HG03280 (cell line): ENCODE measurements around the gene ENC1.
A peak's percentile ranks its signal among the peaks of the same experiment; 100 is the strongest.

Experiments used
- ATAC-seq: cut with Tn5 transposase; IDR thresholded peaks from one replicate; pipeline ENCODE4 v1.9.1; 2021; ENCODE audit warnings: mild to moderate bottlenecking, moderate library complexity; ENCODE audit not compliant: unreplicated experiment

The ENC1 gene

DNA sequence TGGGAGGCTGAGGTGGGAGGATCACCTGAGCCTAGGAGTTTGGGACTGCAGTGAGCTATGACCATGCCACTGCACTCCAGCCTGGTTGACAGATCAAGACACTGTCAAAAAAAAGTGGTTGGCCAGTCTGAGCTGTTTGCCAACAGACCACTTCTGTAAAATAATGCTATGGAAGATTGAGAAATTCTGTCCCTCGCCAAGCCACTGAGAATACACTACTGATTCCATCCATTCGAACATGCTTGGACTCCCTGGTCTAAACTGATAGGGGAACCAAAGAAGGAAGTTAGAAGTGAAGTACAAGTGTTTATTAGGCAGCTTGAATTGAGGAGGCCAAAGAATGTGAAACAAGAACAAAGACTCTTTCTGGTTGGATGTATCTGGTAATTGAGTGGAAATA, 27.2 kb downstream of the ENC1 start:
- no peak for ATAC-seq

DNA sequence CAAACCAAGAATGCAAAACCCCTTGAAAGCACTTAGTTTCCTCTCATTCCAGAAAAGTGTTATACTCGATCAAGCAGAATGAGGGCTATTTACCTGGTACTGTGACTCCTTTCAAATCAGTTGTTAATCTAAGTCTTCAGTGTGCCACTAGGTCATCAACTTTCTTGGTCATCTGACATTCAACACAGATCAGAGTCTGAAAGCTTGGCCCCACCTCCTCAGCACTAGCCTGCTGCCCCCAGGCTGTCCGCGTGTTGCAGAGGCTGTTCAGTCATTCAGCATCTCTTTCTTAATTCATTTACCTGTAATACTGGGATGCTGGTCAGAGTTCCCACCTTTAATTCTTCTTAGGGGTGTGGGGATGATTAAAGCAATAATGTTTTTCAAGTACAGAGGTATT, 28.5 kb downstream of the ENC1 start:
- ATAC-seq: no peak

DNA sequence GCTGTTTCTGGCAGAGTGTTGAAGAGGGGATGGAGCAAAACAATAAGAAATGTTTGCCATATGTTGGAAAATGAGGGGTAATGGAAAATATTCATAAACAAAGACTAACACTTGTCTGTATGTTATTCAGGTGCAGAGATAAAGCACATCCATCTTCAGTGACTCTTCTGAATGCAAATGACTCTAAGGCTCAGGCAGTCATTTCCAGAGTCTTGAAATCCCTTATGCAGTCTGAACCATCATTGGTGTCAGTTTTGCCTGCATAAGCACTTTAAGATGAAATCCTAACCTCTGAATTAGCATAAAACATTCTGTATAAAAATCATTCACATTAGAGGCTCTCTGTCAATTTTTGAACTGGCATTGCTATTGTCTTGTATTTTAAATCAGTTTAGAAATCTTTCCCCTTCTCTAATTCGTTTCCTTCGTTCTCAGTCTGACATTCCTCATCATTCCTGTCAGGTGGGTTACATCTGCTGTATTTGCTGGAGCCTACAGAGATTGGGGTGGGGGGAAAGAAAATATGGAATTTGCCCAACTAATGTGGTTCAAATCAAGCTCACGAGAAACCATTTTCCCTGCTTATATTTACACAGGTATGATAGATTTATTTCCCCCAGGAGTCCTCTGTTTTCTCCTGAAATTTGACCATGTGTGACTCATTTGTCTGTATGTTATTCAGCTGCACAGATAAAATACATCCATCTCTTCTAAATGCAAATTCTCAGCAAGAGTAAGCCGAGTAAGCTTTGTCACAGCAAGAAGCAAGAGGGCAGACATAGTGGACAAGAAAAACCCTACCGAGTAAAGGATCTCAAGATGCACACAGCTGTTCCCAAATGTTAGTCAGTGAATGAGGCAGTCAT, 31.6 kb downstream of the ENC1 start:
- ATAC-seq: no peak

DNA sequence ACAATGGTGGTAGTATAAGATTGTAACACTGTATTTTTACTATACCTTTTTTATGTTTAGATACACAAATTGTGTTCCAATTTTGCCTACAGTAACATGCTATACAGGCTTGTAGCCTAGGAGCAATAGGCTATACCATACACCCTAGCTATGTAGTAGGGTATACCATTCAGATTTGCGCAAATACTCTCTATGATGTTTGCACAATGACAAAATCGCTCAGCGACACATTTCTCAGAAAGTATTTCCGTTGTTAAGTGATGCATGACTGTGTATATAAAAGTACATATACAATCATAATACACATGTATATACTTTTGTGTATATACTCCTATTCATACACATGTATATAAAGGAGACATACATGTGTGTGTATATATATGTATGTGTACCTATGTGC, 34.8 kb downstream of the ENC1 start:
- ATAC-seq: no peak

DNA sequence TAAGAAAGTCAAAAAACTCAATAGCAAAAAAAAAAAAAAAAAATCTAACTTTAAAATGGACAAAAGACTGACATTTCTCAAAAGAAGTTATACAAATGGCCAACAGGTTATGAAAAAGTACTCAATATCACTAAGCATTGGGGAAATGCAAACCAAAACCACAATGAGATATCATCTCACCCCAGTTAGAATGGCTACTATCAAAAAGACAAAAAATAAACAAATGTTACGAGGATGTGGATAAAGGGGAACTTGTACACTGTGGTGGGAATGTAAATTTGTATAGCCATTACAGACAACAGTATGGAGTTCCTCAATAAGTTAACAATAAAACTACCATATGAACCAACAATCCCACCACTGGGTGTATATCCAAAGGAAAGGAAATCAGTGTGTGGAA, 37.2 kb downstream of the ENC1 start:
- ATAC-seq: no peak

DNA sequence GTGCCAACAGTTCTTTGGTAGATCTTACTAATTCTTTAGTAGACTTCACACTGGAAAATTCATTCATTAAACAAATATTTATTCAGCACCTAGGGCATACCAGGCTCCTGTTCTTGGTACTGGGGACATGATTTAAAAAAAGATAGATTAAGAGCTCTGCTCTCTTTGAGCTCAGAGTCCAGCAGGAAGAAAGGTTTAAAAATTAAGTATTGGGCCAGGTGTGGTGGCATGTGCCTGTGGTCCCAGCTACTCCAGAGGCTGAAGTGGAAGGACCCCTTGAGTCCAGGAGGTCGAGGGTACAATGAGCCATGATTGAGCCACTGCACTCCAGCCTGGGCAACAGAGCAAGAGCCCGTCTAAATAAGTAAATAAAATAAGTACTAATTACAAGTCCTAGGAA, 41.4 kb downstream of the ENC1 start:
- no peak for ATAC-seq

DNA sequence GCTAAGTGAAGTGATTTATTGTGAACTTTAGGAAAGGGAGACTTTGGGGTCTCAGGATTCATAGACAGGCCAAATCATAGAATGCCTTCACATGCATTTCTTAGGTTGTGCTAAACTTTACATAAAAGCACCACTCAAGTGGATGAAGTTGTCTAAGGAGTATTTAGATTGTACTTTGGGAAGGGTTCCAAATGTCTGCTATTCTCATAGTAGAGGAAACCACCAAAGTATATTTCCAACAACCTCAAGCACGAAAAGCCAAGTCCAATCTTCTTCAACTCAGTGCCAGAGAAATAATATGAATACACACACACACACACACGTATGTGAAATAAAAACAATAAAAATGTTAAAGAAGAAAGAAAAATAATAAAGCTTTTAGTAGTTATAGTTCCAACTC, 41.8 kb downstream of the ENC1 start:
- ATAC-seq: no peak

DNA sequence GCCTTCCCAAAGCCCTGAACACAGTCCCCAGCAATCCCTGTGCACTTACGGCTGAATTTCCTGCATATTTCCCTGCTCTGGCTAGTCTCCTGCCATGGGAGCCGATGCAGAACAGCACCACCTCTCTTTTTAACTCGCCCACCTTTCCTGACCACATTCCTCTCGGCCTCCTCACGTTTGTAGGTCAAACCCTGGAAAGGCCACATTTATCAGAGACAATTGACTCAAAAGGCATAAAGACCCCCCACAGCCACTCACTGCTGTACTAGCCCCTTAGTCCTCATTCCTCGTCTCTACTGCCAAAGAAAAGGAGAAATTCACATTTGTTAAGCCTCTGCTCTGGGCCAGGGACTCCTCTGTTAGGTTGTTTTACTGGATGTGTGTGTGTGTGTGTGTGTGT, 43.6 kb downstream of the ENC1 start:
- ATAC-seq: no peak

DNA sequence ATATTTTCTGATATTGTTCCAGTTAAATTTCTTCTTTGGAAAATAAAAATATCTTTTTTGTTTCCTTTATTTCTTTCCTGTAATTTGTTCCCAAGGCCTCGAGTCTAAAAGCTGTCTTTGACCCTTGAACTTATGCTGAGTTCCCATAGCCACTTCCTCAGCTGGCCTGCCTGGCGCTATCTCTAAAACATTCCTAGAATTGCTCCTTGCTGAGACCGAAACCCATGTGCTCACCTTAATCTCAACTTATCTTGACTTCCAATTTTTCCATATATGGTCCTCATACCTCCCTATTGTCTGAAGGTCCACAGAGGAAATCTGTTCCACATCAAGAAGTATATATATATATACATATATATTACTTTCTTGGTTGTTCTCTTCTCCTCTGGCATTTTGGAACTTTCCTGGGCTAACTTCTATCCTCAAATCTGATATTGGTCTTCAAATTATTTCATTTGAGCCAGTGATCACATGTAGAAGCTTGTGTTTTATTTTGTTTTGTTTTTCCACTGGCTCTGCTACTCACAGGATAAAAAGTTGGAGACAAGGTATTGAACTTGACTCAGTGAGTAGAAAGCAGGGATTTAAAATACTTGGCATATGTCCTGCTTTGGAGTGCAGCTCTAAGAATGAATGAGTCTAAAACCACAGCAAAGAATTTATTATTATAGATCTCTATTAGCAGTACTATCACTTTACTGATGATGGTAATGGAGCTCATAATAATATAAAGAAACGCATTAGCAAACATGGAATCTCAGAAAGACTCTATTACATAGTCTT, 45.2 kb downstream of the ENC1 start:
- no peak for ATAC-seq

DNA sequence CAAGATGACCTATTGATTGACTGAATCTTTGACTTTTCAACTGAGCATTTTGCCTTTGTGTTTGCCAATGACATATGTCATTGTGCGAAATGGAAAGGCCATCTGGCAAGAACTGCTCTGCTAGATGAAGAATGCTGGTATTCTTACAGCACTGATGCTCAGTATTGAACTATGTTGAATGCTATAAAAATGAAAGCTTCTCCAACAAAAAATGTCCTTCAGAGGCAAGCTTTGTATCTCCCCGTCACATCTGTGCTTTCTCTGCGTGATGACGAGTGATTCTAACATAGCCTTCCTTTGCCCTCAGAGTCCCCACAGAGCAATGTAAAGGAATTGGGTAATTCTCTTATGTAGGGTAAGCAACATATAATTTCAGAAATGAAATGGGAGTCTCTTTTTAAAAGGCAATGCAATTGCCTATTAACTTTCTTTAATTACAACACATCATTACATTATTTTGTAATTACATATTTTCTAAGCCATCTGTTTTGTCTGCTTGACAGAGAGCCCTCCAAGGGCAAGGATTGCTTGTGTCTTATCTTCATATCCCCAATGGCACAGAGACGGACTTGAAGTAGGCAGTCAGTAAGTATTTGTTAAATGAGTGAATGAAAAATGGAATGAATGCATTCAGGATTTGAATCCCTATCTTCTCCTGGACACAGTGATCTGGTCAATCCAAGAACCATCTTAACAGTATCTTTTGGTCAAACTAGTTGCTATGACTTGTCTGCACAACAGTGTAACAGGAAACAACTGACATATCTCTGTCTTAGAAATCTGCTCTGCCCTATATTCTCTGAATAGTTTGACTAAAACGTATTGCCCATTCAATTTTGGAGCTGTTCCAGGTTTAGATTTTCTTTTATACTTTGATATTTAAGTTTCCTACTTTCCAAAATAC, 46.1 kb downstream of the ENC1 start:
- ATAC-seq: no peak

DNA sequence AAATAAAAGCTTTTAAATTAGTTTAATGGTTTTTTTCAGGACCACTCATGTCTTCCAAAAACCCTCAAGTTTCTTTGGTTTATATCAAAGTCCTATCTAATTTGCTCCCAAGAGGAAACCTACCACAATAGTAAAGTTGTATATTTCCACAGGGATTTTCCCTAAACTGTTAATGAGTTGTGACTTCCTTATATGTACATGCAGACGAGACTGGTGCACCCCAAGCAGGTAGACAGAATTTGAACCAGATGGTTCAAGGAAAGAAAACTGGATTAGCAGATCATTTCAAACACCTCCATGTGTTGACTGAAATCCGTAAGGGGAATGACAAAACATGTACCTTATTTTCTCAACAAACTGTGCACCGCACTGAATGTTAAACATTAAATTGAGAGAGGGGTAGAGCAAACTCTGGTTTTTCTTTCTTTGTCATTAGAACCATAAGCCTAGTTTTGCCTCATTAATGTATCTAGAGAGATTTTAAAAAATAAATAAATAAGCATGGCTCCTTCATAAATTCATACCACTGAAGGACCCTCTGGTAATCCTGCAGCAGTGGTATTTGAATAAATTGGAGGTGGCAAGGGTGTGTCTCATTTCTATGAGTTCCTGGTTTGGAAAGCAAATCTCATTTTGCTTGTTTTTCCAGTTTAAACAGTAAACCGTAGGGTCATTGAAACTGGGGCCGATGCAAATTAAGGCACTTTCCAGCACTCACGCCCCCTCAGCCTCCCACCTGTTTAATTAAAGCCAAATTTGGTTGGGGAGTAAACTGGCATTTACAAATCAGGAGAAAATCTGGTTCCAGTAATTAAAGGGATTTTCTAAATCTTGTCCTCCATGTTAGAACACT, 51.1 kb downstream of the ENC1 start:
- ATAC-seq: no peak

DNA sequence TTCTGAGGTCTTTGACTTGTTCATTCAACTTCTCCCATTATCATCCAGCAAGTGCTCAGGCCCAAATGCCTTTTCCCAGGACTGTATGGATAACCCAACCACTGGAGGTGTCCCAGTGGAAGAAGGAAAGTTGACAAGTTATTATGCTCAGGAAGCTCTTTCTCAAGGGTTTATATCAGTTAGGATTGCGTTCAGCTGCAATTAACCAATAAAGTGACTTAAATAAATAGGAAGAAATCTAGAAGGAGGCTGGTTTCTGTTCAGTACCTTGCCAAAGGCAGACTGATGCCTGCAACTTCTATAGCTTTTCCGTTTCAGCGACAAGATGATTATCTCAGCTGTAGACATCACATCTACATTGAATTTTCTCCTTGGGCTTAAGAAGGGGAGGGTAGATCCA, 52.1 kb downstream of the ENC1 start:
- ATAC-seq: no peak

DNA sequence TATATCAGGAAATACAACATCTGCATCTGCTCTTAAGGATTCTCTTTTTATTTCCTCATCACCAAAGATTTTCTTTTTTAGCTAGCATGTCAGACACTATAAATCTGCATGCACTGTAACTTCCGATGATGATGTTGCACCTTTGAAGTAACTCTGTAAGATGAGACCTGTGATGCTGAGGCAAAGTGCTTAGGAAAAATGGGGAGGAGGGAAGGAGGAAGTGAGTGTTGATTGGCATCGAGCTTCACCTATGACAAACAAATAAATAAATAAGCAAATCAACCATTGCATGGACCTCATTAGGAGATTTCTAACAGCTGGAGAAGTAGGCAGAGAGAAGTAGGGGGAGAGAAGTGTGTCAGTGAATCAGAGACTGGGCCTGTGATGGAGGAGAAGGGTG, 52.6 kb downstream of the ENC1 start:
- no peak for ATAC-seq

DNA sequence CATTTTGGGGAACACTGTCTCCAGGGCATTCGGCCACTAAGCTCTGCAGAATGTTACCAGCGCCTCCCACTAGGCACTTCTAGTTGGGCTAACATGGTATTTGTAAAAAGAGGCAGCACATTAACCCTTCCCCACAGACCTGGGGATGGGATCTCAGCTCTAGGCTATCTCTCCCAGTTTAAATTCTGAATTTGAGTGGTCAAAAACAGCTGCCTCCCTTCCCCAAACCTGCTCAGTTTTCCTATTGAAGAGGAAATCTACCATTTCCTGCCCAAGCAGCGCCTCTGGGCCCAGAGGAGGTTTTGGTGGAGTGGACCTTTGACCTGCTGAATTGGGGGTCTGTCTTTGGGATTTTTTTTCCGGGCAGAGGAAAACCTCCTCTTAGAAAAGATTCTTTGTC, 53.2 kb downstream of the ENC1 start:
- no peak for ATAC-seq

DNA sequence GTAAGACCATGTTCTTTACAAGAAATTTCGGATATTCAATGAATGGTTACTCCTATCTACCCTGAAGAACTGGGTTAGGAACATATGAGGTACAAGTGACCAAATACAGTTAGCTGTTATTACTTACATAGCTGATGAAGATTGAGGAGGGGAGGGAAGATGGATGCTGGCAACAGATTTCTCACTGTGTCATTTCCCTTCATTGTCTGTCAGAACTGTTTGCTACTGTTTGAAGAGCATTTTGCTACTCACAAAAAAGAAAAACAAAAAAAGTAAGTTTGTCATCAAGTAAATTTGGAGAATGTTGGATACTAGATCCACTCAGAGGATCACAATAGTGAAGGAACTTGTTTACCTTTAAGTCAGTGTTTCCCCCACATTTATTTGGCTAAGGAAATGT, 53.7 kb downstream of the ENC1 start:
- no peak for ATAC-seq

DNA sequence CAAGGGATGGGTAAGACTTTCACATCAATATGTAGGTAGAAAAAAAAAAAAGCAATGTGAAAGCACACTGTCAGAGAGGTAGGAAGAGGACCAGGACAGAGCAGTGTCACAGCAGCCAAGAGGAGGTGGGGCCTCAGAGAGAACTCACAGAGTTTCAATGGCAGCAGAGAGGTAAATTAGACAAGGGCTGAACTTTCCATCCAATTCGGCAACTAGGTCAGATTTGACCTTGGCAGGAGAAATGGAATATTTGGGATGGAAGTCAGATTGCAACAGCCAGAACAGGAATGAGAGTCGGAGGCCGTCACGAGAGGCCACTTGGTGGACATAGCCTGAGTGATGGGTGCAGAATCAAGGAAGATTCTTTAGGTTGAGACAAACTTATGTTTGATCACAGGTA, 57.7 kb downstream of the ENC1 start:
- ATAC-seq: no peak

DNA sequence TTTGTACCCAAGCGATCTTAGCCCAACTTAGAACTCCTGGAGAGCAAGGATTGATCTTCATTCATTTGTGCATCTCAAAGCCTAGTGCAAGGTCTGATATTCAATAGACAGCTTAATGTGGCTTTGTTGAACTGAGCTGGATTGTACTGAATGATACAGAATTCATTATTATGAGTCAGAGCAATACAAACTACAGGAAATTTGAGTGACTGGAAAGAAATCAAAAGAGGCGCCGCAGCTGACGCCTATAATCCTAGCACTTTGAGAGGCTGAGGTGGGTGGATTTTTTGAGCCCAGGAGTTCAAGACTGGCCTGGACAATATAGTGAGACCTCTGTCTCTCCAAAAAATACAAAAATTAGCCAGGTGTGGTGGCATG, 58.6 kb downstream of the ENC1 start:
- ATAC-seq: no peak

DNA sequence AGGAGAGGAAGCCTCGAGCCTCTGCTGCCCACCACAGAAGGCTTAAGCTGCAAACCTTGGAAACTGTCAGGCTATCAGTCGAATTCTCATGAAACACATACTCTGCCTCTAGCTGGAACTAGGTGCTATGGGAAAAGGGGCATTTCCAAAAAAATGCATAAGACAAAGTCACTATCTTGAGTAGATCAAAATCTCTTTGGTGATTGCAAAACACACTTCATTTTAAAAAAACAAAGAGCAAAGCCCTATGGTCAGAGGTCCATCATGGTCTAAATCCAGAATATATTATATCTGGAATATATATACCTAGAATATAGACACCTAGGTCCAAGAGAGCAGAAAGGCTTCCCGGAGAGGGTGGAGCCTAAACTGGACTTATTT, 59.8 kb downstream of the ENC1 start:
- no peak for ATAC-seq

DNA sequence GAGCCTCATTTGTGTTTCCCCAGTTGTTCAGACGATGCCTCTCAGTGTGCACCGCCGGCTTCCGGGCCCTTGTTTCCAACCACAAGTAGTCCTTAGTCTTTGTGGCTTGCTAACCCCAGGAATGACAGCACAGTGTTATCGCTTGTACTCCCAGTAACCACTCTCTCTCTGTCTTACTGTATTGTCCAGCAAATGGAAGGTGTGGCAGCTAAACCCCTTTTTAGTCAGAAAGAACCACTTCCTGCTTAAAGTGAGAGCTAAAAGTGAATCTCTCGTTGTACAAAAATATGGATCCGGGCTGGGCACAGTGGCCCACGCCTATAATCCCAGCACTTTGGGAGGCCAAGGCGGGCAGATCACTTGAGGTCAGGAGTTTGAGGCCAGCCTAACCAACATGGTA, 61.3 kb downstream of the ENC1 start:
- ATAC-seq: peak; percentile 60

DNA sequence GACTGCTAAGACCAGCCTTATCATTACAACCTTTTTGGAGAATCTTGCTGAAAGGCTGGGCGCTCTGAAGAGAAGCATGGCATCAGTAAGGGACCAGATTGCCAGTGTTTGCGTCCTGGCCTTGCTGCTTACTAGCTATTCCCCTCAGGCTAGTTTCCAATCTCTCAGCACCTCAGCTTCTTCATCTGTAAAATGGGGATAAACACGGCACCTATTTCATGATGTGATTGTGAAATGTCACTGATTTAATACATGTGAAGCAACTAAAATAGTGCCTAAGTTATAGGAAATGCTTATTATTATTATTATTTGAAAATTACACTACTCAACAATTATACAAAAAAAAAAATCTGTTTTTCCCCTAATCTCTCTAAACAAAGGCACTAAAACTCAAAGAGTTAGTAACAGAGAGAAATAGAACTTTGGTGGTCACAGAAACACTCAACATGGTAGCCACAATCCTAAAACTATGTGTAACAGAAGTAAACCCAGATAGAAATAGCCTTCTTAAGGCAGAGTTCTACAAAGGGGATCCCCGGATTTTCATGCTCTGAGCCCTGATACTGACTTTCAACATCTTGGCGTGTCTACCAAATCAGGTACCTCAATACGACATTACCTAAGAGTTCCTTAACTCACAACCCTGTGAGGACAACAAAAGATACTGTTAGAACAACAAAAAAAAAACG, 62.0 kb downstream of the ENC1 start:
- ATAC-seq: peak; percentile 32
